Measurements from ENCODE around the gene HGS. TPM values are rescaled to one million over a fixed set of nuclear protein-coding genes. Genes with fewer than 3 reads are reported as not detected.

HGS gene
- total RNA-seq, 2 donors from 2014 or later = 60.7 to 66.9 TPM

- ATAC-seq (no peak), DNase-seq (no peak)
- H3K4me1 ChIP-seq = no peaks in the 10 kb centered on the region
- H3K27ac ChIP-seq = no peak overlapping the region
- 88 to 91% methylated on average over 16 to 17 of the region's 18 CpGs for WGBS, 2 donors
- no peaks in the 10 kb centered on the region for H3K27me3 ChIP-seq
- TF ChIP-seq CTCF (IDR thresholded peaks at IDR 0.05) = no peak
- no peak for TF ChIP-seq POLR2A (IDR thresholded peaks at IDR 0.05)
- no peaks in the 10 kb centered on the region for H3K9me3 ChIP-seq
- intact Hi-C loops (cut with DNase I) = loop anchor here (10.0 kb wide), 1 partner anchor 416 kb away; no protein-coding TSS in a partner anchor
- no peak overlapping the region for H3K4me3 ChIP-seq
- H3K36me3 ChIP-seq (replicated peaks in 1 of 2; ENCODE audit: insufficient read depth in 1 of 2, low read depth in 2 of 2) = peaks cover 3 to 46% of the 10 kb centered on the region in 2 donors
Measured at GRCh38 chr17:81691196-81691595, 7.4 kb downstream of the HGS start.

GRCh38 chr17:81691608-81692007 is 7.8 kb downstream of the HGS start:
- no peaks in the 10 kb centered on the region for H3K27me3 ChIP-seq
- H3K27ac ChIP-seq = no peak overlapping the region
- no peak for ATAC-seq
- intact Hi-C loops (cut with DNase I) = loop anchor here (10.0 kb wide), 1 partner anchor 417 kb away; no protein-coding TSS in a partner anchor
- no peaks in the 10 kb centered on the region for H3K9me3 ChIP-seq
- no peaks in the 10 kb centered on the region for H3K4me1 ChIP-seq
- DNase-seq = no peak
- H3K4me3 ChIP-seq = no peak overlapping the region
- TF ChIP-seq POLR2A (IDR thresholded peaks at IDR 0.05) = no peak
- TF ChIP-seq CTCF (IDR thresholded peaks at IDR 0.05) = no peak
- H3K36me3 ChIP-seq (replicated peaks in 1 of 2; ENCODE audit: insufficient read depth in 1 of 2, low read depth in 2 of 2) = peaks cover 7 to 48% of the 10 kb centered on the region in 2 donors
- WGBS, 2 donors = 95 to 98% methylated on average over 18 to 20 of the region's 20 CpGs

- TF ChIP-seq CTCF (IDR thresholded peaks at IDR 0.05) (no peak), POLR2A (IDR thresholded peaks at IDR 0.05) (no peak)
- Histone ChIP-seq H3K27me3 (no peaks in the 10 kb centered on the region), H3K9me3 (no peaks in the 10 kb centered on the region), H3K4me3 (no peak overlapping the region), H3K27ac (no peak overlapping the region), H3K36me3 (replicated peaks in 1 of 2; ENCODE audit: insufficient read depth in 1 of 2, low read depth in 2 of 2) (peaks cover 9 to 51% of the 10 kb centered on the region in 2 donors), H3K4me1 (no peaks in the 10 kb centered on the region)
- WGBS, 2 donors = 87 to 90% methylated on average over 7 to 24 of the region's 35 CpGs
- no peak for ATAC-seq
- intact Hi-C loops (cut with DNase I) = loop anchor here (10.0 kb wide), 1 partner anchor 419 kb away; no protein-coding TSS in a partner anchor
- DNase-seq = no peak
Measured at GRCh38 chr17:81693509-81694210, 9.8 kb downstream of the HGS start.

GRCh38 chr17:81694810-81695209 is 11.0 kb downstream of the HGS start:
- intact Hi-C loops (cut with DNase I) = loop anchor here (10.0 kb wide), 1 partner anchor 420 kb away; no protein-coding TSS in a partner anchor
- ATAC-seq (no peak), DNase-seq (no peak)
- TF ChIP-seq CTCF (IDR thresholded peaks at IDR 0.05) = no peak
- no peak for TF ChIP-seq POLR2A (IDR thresholded peaks at IDR 0.05)
- H3K9me3 ChIP-seq = no peaks in the 10 kb centered on the region
- H3K27me3 ChIP-seq = no peaks in the 10 kb centered on the region
- H3K4me1 ChIP-seq = no peaks in the 10 kb centered on the region
- 89 to 92% methylated on average over 9 to 18 of the region's 19 CpGs for WGBS, 2 donors
- H3K4me3 ChIP-seq = no peak overlapping the region
- peaks cover 9 to 49% of the 10 kb centered on the region in 2 donors for H3K36me3 ChIP-seq (replicated peaks in 1 of 2; ENCODE audit: insufficient read depth in 1 of 2, low read depth in 2 of 2)
- no peak overlapping the region for H3K27ac ChIP-seq

Measured in body of pancreas (tissue), 4 donors.